RWPE2 (cell line): Measurements from ENCODE around the gene LIPT2.
A peak's percentile ranks its signal among the peaks of the same experiment; 100 is the strongest.

Source experiments
- ATAC-seq: fragments of 200-7000 bp; cut with Tn5 transposase; 3 replicates; pipeline ENCODE4 v1.9.1; 2021; ENCODE audit warnings: low read depth
- DNase-seq: peaks from one replicate; pipeline ENCODE4 v3.0.0-alpha.2; 2020; ENCODE audit warnings: low spot score
- H3K27ac ChIP-seq: fragments of 450-650 bp; 2 replicates; pipeline ENCODE4 v1.5.1; 2017; ENCODE audit warnings: mild to moderate bottlenecking; ENCODE audit not compliant: poor library complexity, severe bottlenecking
- H3K27me3 ChIP-seq: fragments of 250-450 bp; sonication (Bioruptor Pico); 2 replicates; pipeline ENCODE4 v1.5.1; 2021; ENCODE audit warnings: mild to moderate bottlenecking, moderate library complexity; ENCODE audit not compliant: insufficient read depth, poor library complexity, severe bottlenecking
- H3K36me3 ChIP-seq: fragments of 250-450 bp; sonication (Bioruptor Pico); 2 replicates; pipeline ENCODE4 v1.5.1; 2020; ENCODE audit warnings: low read depth, mild to moderate bottlenecking, moderate library complexity
- H3K4me1 ChIP-seq: fragments of 250-450 bp; sonication (Bioruptor Pico); 2 replicates; pipeline ENCODE4 v1.5.1; 2021; ENCODE audit warnings: mild to moderate bottlenecking, moderate library complexity; ENCODE audit not compliant: insufficient read depth, poor library complexity, severe bottlenecking
- H3K4me3 ChIP-seq: fragments of 250-450 bp; sonication (Bioruptor Pico); 2 replicates; pipeline ENCODE4 v1.5.1; 2021; ENCODE audit warnings: mild to moderate bottlenecking, moderate library complexity; ENCODE audit not compliant: severe bottlenecking
- H3K9me3 ChIP-seq: fragments of 250-450 bp; sonication (Bioruptor Pico); 2 replicates; pipeline ENCODE4 v1.5.1; 2021; ENCODE audit warnings: mild to moderate bottlenecking, moderate library complexity; ENCODE audit not compliant: severe bottlenecking
- CTCF ChIP-seq: fragments of 450-650 bp; IDR thresholded peaks from one replicate; pipeline ENCODE4 v1.5.1; 2017; ENCODE audit warnings: mild to moderate bottlenecking, moderate library complexity; ENCODE audit not compliant: poor library complexity, severe bottlenecking

The LIPT2 gene

GRCh38 chr11:74490941-74491340, 2.6 kb downstream of the LIPT2 start:
- no peak for TF ChIP-seq CTCF
- Histone ChIP-seq H3K27ac (no peak overlapping the region), H3K9me3 (no peaks in the 10 kb centered on the region), H3K4me3 (no peak overlapping the region), H3K36me3 (no peaks in the 10 kb centered on the region), H3K27me3 (no peaks in the 10 kb centered on the region), H3K4me1 (peaks cover 3% of the 10 kb centered on the region)
- DNase-seq (no peak), ATAC-seq (no peak)

GRCh38 chr11:74487875-74488274, 5.6 kb downstream of the LIPT2 start:
- Histone ChIP-seq H3K27me3 (no peaks in the 10 kb centered on the region), H3K4me1 (peaks cover 3% of the 10 kb centered on the region), H3K27ac (no peak overlapping the region), H3K4me3 (no peak overlapping the region), H3K9me3 (no peaks in the 10 kb centered on the region), H3K36me3 (no peaks in the 10 kb centered on the region)
- TF ChIP-seq CTCF, result peak; percentile 44
- no peak for DNase-seq
- ATAC-seq, result 0 out of 3 replicates have a peak, but pooled peaks have one; percentile 50

GRCh38 chr11:74485868-74486267, 7.7 kb downstream of the LIPT2 start:
- Histone ChIP-seq H3K4me1 (no peaks in the 10 kb centered on the region), H3K36me3 (no peaks in the 10 kb centered on the region), H3K27ac (no peak overlapping the region), H3K4me3 (no peak overlapping the region), H3K27me3 (no peaks in the 10 kb centered on the region), H3K9me3 (no peaks in the 10 kb centered on the region)
- no peak for ATAC-seq
- no peak for DNase-seq
- TF ChIP-seq CTCF, result no peak

- Histone ChIP-seq H3K27ac (no peak overlapping the region), H3K4me3 (no peak overlapping the region), H3K36me3 (no peaks in the 10 kb centered on the region), H3K27me3 (no peaks in the 10 kb centered on the region), H3K9me3 (no peaks in the 10 kb centered on the region), H3K4me1 (no peaks in the 10 kb centered on the region)
- DNase-seq (no peak), ATAC-seq (no peak)
- TF ChIP-seq CTCF, result no peak
Measured at GRCh38 chr11:74480688-74481417, 12.7 kb downstream of the LIPT2 start.

- H3K36me3 ChIP-seq, result no peaks in the 10 kb centered on the region
- no peak for ATAC-seq
- DNase-seq, result no peak
- no peak overlapping the region for H3K4me3 ChIP-seq
- no peak overlapping the region for H3K27ac ChIP-seq
- no peaks in the 10 kb centered on the region for H3K4me1 ChIP-seq
- H3K9me3 ChIP-seq, result no peaks in the 10 kb centered on the region
- TF ChIP-seq CTCF, result no peak
- no peaks in the 10 kb centered on the region for H3K27me3 ChIP-seq
Measured at GRCh38 chr11:74479732-74480123, 13.8 kb downstream of the LIPT2 start.
